Measurements from ENCODE around the gene TMEM120B. TPM values are rescaled to one million over a fixed set of nuclear protein-coding genes. Genes with fewer than 3 reads are reported as not detected.

TMEM120B gene
- total RNA-seq, 1 experiment from 2014 or later = 14.2 TPM

DNA sequence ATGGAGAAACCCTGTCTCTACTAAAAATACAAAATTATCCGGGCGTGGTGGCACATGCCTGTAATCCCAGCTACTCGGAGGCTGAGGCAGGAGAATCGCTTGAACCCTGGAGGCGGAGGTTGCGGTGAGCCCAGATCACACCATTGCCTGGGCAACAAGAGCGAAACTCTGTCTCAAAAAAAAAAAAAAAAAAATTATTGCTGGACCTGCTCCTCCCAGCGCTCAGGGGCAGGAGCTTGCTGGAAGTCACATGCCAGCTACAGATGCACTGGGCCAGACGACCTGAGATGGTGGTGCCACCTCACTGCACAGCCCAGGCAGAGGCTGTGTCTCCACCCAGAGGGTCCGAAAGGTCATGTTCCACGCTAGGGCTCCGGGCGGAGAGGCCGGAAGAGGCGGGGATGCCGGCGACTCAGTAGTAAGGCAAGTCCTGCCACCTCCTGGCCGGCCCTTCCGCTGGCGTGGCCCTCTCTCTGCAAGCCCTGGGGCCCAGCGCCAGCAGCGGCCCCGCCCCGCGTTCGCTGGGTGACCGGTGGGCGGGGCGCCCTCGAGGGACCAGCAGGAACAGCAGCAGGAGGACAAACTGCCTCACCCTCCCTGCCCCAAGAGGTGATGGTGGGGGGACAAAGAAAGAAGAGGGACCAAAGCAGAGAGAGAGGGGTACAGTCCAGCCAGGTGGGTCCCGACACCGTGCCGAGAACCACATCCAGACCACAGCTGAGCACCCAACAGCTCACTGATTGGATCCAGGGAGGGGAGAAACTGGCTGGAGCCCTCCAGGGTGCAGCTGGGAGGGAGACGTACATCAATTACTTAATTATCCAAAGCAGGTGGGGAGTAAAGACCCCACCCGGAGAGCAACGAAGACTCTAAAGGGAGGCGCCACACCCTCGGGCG, 84.6 kb downstream of the TMEM120B start:
- TF ChIP-seq, protein P1, sequence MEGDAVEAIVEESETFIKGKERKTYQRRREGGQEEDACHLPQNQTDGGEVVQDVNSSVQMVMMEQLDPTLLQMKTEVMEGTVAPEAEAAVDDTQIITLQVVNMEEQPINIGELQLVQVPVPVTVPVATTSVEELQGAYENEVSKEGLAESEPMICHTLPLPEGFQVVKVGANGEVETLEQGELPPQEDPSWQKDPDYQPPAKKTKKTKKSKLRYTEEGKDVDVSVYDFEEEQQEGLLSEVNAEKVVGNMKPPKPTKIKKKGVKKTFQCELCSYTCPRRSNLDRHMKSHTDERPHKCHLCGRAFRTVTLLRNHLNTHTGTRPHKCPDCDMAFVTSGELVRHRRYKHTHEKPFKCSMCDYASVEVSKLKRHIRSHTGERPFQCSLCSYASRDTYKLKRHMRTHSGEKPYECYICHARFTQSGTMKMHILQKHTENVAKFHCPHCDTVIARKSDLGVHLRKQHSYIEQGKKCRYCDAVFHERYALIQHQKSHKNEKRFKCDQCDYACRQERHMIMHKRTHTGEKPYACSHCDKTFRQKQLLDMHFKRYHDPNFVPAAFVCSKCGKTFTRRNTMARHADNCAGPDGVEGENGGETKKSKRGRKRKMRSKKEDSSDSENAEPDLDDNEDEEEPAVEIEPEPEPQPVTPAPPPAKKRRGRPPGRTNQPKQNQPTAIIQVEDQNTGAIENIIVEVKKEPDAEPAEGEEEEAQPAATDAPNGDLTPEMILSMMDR (IDR thresholded peaks at IDR 0.05; ENCODE audit: unreplicated experiment) = no peak
- BruUV-seq (replicated peaks) = no TSS peak
- ChIA-PET CTCF (interaction anchor here (0.6 to 10.6 kb wide), 13 partner anchors 12 to 329 kb away, joined by 3 to 390 read pairs (median 42); partner anchors contain the start of genes PSMD9, SETD1B and TMEM120B), POLR2A (interaction anchor here (0.5 to 13.9 kb wide), 8 partner anchors 11 to 299 kb away, joined by 3 to 344 read pairs (median 17); partner anchors contain the start of genes PSMD9, SETD1B and TMEM120B)
- Mint-ChIP-seq H3K4me3 (ENCODE audit: unreplicated experiment) (peak overlapping the region; percentile 78), H3K36me3 (ENCODE audit: insufficient read depth, unreplicated experiment) (peaks cover 39% of the 10 kb centered on the region), H3K27me3 (ENCODE audit: insufficient read depth, unreplicated experiment) (no peaks in the 10 kb centered on the region), H3K4me1 (ENCODE audit: insufficient read depth, unreplicated experiment) (peaks cover 42% of the 10 kb centered on the region), H3K27ac (ENCODE audit: low read depth, unreplicated experiment) (peak overlapping the region; percentile 81), H3K9me3 (ENCODE audit: unreplicated experiment) (no peaks in the 10 kb centered on the region)
- DNase-seq (ENCODE audit: unreplicated experiment) = peak; percentile 86
- intact Hi-C loops (cut with micrococcal nuclease) = loop anchor here (10.0 kb wide), 2 partner anchors 228 to 398 kb away; partner anchors contain the start of gene BCL7A

- intact Hi-C loops (cut with micrococcal nuclease) = loop anchor here (10.0 kb wide), 2 partner anchors 227 to 397 kb away; partner anchors contain the start of gene BCL7A
- peak overlapping the region; percentile 78 for H3K4me3 Mint-ChIP-seq (ENCODE audit: unreplicated experiment)
- TF ChIP-seq, protein P1 (IDR thresholded peaks at IDR 0.05; ENCODE audit: unreplicated experiment) = no peak
- BruUV-seq (replicated peaks) = no TSS peak
- CTCF ChIA-PET = interaction anchor here (0.6 to 10.6 kb wide), 8 partner anchors 11 to 234 kb away, joined by 3 to 390 read pairs (median 32); partner anchors contain the start of genes SETD1B and TMEM120B
- peaks cover 44% of the 10 kb centered on the region for H3K36me3 Mint-ChIP-seq (ENCODE audit: insufficient read depth, unreplicated experiment)
- no peaks in the 10 kb centered on the region for H3K9me3 Mint-ChIP-seq (ENCODE audit: unreplicated experiment)
- H3K27ac Mint-ChIP-seq (ENCODE audit: low read depth, unreplicated experiment) = peak overlapping the region; percentile 81
- H3K4me1 Mint-ChIP-seq (ENCODE audit: insufficient read depth, unreplicated experiment) = peaks cover 37% of the 10 kb centered on the region
- DNase-seq (ENCODE audit: unreplicated experiment) = peak; percentile 77
- POLR2A ChIA-PET = interaction anchor here (0.5 to 13.9 kb wide), 11 partner anchors 10 to 726 kb away, joined by 3 to 344 read pairs (median 4); partner anchors contain the start of genes PSMD9, SETD1B and TMEM120B
- no peaks in the 10 kb centered on the region for H3K27me3 Mint-ChIP-seq (ENCODE audit: insufficient read depth, unreplicated experiment)
Observed at GRCh38 chr12:121797937-121798786, 85.6 kb downstream of the TMEM120B start.

GRCh38 chr12:121798787-121799155, 86.2 kb downstream of the TMEM120B start:
- TF ChIP-seq, protein P1 (IDR thresholded peaks at IDR 0.05; ENCODE audit: unreplicated experiment) = no peak
- Mint-ChIP-seq H3K27me3 (ENCODE audit: insufficient read depth, unreplicated experiment) (no peaks in the 10 kb centered on the region), H3K4me1 (ENCODE audit: insufficient read depth, unreplicated experiment) (peaks cover 37% of the 10 kb centered on the region), H3K36me3 (ENCODE audit: insufficient read depth, unreplicated experiment) (peaks cover 44% of the 10 kb centered on the region), H3K27ac (ENCODE audit: low read depth, unreplicated experiment) (peak overlapping the region; percentile 79), H3K9me3 (ENCODE audit: unreplicated experiment) (no peaks in the 10 kb centered on the region), H3K4me3 (ENCODE audit: unreplicated experiment) (peak overlapping the region; percentile 78)
- ChIA-PET CTCF (interaction anchor here (0.6 to 10.6 kb wide), 5 partner anchors 11 to 162 kb away, joined by 3 to 390 read pairs (median 8); partner anchors contain the start of gene SETD1B), POLR2A (interaction anchor here (1.0 to 13.9 kb wide), 9 partner anchors 9 to 725 kb away, joined by 3 to 344 read pairs (median 4); partner anchors contain the start of genes PSMD9, SETD1B and TMEM120B)
- DNase-seq (ENCODE audit: unreplicated experiment) = no peak
- no TSS peak for BruUV-seq (replicated peaks)
- intact Hi-C loops (cut with micrococcal nuclease) = loop anchor here (10.0 kb wide), 2 partner anchors 226 to 396 kb away; partner anchors contain the start of gene BCL7A
